A549 (cell line): Measurements from ENCODE around the gene PDILT.
"Not testable (repeated sequence)": the region's sequence is repeated elsewhere in the genome, so short reads cannot be mapped to it uniquely, and the experiment has no call there.

Source experiments
- ESRRA ChIP-seq: fragments of 150-350 bp; IDR thresholded peaks from 2 replicates; pipeline ENCODE4 v1.6.1; 2014; ENCODE audit warnings: mild to moderate bottlenecking, low read length, borderline replicate concordance
- HDAC2 ChIP-seq: fragments of 200-600 bp; sonication (generic); IDR thresholded peaks from 2 replicates; pipeline ENCODE4 v1.6.1; 2016
- HEYL ChIP-seq: fragments of 250-450 bp; sonication (Bioruptor Pico); IDR thresholded peaks from 2 replicates; pipeline ENCODE4 v1.8.0; 2021; ENCODE audit warnings: mild to moderate bottlenecking, moderate library complexity
- NFE2L2 ChIP-seq: fragments of 150-350 bp; conservative IDR thresholded peaks from 2 replicates; pipeline ENCODE4 v1.6.1; 2014; ENCODE audit warnings: low read length
- PHF8 ChIP-seq: fragments of 200-600 bp; sonication (generic); IDR thresholded peaks from 2 replicates; pipeline ENCODE4 v1.6.1; 2016; ENCODE audit warnings: low read depth, mild to moderate bottlenecking, antibody characterized with exemption, moderate library complexity, borderline replicate concordance
- RAD21 ChIP-seq, 2 experiments: fragments of >200 bp in 1 of 2; sonication (Bioruptor Twin) in 1 of 2; formaldehyde crosslinking in 1 of 2; IDR thresholded peaks in 1 of 2; conservative IDR thresholded peaks in 1 of 2; 2 replicates in 1 of 2; 3 replicates in 1 of 2; pipeline ENCODE4 v1.6.1; 2012 to 2018; ENCODE audit warnings: inconsistent platforms in 1 of 2
- RCOR1 ChIP-seq: fragments of 150-350 bp; IDR thresholded peaks from 2 replicates; pipeline ENCODE4 v1.6.1; 2014; ENCODE audit warnings: antibody characterized with exemption, low read length, low read depth
- SMC3 ChIP-seq: fragments of >200 bp; sonication (Bioruptor Twin); formaldehyde crosslinking; IDR thresholded peaks from 3 replicates; pipeline ENCODE4 v1.6.1; 2018; ENCODE audit warnings: inconsistent platforms
- TF ChIP-seq, protein P1 (sequence below): fragments of >200 bp; sonication (Bioruptor Twin); formaldehyde crosslinking; IDR thresholded peaks from 3 replicates; pipeline ENCODE4 v1.5.1; 2016
- TF ChIP-seq, protein P2 (sequence below): fragments of 150-350 bp; IDR thresholded peaks from 2 replicates; pipeline ENCODE4 v1.6.1; 2014; ENCODE audit warnings: low read depth, mild to moderate bottlenecking, low read length
- TF ChIP-seq, protein P3 (sequence below): fragments of 200-600 bp; sonication (generic); IDR thresholded peaks from 2 replicates; pipeline ENCODE4 v1.6.1; 2016; ENCODE audit warnings: antibody characterized with exemption, mild to moderate bottlenecking, moderate library complexity
- TF ChIP-seq, protein P4 (sequence below): fragments of 250-450 bp; sonication (Bioruptor Pico); IDR thresholded peaks from 2 replicates; pipeline ENCODE4 v1.5.0; 2021; ENCODE audit warnings: mild to moderate bottlenecking, moderate library complexity, borderline replicate concordance

DNA sequence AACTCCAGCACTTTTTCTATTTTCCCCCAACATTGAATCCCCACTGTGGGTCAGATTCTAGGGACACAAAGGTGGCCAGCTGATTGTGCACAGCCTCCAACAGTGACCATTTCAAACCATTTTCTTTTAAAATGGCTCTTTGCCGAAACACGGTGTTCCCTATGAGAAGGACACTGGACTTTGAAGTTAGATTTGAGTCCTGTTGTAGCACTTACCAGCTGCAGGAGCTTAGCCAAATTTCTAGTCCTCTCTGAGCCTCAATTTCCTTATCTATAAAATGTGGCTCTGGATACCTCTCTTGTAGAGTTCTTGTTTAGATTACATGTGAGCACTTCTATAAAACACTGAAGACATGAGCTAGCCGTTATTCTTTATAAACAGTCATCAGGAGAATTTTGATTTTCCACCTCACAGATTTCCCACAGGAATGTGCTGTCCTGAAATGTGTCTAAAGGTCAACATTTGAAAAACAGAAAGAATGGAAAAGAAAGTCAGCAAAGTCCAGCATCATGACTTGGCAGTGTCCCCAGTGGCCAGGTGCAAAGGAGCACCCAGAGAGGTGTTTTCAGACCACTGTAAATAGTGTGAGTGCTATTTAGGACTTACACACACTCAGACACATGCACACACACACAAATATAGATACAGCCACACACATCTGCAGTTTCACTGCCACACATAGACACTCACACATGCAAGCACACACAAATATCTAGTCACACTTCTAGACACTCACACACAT, 42.3 kb upstream of the PDILT start:
- TF ChIP-seq, protein P1, sequence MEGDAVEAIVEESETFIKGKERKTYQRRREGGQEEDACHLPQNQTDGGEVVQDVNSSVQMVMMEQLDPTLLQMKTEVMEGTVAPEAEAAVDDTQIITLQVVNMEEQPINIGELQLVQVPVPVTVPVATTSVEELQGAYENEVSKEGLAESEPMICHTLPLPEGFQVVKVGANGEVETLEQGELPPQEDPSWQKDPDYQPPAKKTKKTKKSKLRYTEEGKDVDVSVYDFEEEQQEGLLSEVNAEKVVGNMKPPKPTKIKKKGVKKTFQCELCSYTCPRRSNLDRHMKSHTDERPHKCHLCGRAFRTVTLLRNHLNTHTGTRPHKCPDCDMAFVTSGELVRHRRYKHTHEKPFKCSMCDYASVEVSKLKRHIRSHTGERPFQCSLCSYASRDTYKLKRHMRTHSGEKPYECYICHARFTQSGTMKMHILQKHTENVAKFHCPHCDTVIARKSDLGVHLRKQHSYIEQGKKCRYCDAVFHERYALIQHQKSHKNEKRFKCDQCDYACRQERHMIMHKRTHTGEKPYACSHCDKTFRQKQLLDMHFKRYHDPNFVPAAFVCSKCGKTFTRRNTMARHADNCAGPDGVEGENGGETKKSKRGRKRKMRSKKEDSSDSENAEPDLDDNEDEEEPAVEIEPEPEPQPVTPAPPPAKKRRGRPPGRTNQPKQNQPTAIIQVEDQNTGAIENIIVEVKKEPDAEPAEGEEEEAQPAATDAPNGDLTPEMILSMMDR, result not testable (repeated sequence)
- TF ChIP-seq RAD21 (conservative IDR thresholded peaks at IDR 0.05 in 1 of 2, IDR thresholded peaks at IDR 0.05 in 1 of 2); PHF8; ESRRA; NFE2L2; HEYL (CRISPR knock-in tag); SMC3; HDAC2; RCOR1: not testable (repeated sequence)
- TF ChIP-seq, protein P2, sequence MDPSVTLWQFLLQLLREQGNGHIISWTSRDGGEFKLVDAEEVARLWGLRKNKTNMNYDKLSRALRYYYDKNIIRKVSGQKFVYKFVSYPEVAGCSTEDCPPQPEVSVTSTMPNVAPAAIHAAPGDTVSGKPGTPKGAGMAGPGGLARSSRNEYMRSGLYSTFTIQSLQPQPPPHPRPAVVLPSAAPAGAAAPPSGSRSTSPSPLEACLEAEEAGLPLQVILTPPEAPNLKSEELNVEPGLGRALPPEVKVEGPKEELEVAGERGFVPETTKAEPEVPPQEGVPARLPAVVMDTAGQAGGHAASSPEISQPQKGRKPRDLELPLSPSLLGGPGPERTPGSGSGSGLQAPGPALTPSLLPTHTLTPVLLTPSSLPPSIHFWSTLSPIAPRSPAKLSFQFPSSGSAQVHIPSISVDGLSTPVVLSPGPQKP, result not testable (repeated sequence)
- TF ChIP-seq, protein P3, sequence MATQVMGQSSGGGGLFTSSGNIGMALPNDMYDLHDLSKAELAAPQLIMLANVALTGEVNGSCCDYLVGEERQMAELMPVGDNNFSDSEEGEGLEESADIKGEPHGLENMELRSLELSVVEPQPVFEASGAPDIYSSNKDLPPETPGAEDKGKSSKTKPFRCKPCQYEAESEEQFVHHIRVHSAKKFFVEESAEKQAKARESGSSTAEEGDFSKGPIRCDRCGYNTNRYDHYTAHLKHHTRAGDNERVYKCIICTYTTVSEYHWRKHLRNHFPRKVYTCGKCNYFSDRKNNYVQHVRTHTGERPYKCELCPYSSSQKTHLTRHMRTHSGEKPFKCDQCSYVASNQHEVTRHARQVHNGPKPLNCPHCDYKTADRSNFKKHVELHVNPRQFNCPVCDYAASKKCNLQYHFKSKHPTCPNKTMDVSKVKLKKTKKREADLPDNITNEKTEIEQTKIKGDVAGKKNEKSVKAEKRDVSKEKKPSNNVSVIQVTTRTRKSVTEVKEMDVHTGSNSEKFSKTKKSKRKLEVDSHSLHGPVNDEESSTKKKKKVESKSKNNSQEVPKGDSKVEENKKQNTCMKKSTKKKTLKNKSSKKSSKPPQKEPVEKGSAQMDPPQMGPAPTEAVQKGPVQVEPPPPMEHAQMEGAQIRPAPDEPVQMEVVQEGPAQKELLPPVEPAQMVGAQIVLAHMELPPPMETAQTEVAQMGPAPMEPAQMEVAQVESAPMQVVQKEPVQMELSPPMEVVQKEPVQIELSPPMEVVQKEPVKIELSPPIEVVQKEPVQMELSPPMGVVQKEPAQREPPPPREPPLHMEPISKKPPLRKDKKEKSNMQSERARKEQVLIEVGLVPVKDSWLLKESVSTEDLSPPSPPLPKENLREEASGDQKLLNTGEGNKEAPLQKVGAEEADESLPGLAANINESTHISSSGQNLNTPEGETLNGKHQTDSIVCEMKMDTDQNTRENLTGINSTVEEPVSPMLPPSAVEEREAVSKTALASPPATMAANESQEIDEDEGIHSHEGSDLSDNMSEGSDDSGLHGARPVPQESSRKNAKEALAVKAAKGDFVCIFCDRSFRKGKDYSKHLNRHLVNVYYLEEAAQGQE, result not testable (repeated sequence)
- TF ChIP-seq, protein P4, sequence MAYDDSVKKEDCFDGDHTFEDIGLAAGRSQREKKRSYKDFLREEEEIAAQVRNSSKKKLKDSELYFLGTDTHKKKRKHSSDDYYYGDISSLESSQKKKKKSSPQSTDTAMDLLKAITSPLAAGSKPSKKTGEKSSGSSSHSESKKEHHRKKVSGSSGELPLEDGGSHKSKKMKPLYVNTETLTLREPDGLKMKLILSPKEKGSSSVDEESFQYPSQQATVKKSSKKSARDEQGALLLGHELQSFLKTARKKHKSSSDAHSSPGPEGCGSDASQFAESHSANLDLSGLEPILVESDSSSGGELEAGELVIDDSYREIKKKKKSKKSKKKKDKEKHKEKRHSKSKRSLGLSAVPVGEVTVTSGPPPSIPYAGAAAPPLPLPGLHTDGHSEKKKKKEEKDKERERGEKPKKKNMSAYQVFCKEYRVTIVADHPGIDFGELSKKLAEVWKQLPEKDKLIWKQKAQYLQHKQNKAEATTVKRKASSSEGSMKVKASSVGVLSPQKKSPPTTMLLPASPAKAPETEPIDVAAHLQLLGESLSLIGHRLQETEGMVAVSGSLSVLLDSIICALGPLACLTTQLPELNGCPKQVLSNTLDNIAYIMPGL (CRISPR knock-in tag), result not testable (repeated sequence)
